Suppressor macrophage (primary cell): ENCODE measurements around the gene B3GNT9.

Source experiments
- DNase-seq, 4 experiments: peaks; one replicate each; pipeline ENCODE4 v3.0.0-alpha.2; 2020 to 2022

The B3GNT9 gene

GRCh38 chr16:67185651-67186134, 34.9 kb upstream of the B3GNT9 start:
- no peak for DNase-seq

DNA sequence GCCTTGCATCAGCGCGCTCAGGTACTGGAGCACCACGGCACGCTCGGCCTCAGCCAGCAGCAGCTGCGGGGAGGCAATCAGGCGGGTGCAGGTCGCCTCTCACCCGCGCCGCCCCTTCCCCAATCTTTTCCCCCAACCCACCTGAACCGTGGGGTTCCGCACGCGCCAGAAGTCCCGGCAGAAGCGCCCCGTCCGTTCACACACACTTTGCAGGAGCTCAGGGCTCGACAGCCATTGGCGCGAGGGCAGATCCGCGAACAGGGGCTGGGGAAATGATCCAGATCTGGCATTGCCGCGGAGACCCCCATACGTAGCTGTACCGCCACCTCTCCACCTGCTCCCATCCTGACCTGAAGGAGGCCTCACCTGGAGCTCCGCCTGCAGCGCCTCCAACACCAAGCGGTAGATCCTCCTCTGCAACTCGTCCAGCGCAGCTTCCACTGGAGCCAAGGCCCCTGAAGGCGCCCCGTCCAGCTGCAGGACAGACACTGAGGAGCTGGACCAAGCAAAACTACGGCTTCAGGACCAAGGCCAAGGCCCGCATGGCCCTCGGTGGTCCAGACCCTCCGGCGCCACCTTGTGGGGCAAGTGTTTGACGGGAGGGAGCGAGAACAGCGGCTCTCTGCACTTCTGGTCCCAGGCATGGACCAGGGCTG, 34.3 kb upstream of the B3GNT9 start:
- peak; percentile 94 to 96 (median 95) for DNase-seq

GRCh38 chr16:67184453-67184994, 33.7 kb upstream of the B3GNT9 start:
- no peak for DNase-seq

DNA sequence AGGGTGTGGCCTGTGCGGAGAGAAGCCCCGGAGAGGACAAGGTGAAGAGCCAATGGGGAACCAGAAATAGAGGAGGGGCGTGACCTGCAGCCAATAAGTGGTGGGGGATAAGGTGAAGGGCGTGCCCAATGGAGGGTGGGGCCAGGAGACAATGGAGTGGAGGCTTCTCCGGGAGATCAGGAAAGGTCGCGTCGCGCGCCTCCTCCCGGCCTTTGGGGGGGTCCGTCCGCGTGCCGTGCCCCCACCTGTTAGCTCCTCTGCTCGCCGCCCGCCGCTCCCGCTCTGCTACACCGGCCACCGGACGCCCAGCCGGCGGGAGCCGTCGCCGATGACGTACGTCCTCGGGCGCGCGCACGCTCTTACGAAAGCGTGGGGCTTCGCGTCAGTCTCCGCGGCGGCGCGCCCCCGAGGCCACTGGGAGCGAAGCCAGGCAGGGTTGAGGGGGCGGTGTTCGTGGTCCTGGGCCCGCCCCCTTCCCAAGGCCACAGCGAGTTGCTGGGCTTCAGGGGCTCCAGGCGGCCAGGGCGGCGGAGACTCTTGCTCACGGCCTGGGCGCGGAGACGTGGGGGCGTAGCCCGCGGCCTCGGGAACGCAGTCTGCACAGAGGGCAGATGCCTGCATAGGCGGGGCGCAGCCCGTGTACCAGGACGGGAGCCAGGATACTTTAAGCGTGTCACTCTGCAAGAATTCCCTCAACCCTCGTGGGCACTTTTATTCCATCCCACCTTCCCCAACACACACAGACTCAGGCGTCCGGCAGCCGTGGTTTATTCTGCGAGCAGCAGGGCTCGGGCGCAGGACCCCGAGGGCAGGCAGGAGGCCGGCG, 33.0 kb upstream of the B3GNT9 start, which contains the start of gene MATCAP1:
TSS of gene MATCAP1 (minus strand) at position 337 of the 826 bp plus-strand sequence. CDS start 3,353 bp downstream, outside the sequence.
- peak; percentile 94 to 97 (median 96) for DNase-seq

DNA sequence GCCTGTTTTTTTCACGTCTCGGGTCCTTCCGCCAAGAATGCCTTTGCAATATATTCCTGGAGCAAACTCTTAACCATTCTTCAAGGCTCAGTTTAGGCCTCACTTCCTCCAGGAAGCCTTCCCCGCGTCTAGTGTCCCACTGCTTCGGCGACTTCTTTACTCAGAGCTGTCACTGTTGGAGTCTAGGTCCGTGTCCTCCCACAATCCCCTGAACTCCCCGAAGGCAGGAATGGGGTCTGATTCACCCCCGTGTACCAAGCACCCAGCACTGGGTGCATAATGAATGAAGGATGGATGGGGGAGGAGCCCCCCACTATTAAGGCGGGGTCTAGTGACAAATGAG, 32.5 kb upstream of the B3GNT9 start:
- DNase-seq: no peak

GRCh38 chr16:67182288-67182687, 31.5 kb upstream of the B3GNT9 start:
- peak in 1 of 4 experiments; percentile 36 for DNase-seq

DNA sequence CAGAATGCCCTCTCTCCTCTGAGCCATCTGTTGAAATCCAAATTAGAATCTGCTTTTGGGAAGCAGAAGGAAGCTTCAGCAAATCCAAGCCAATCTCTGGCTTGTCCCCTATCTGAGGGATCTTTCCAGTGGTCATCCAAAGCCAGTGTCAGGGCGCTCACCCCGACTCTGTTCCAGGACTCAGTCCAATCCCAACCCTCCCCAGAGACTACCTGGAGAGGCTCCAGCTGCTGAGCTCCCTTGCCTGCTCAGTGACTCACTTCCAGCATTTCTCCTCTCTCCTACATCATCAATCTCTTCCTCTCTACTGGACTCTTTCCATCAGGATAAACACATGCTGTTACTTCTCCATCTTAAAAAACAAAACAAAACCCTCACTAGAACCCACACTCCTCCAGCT, 30.5 kb upstream of the B3GNT9 start:
- peak in 2 of 4 experiments; percentile 29 to 47 for DNase-seq

GRCh38 chr16:67180166-67180565, 29.4 kb upstream of the B3GNT9 start:
- DNase-seq: no peak

- DNase-seq: no peak
These were observed 28.8 kb upstream of the B3GNT9 start for GRCh38 chr16:67179421-67180080.

DNA sequence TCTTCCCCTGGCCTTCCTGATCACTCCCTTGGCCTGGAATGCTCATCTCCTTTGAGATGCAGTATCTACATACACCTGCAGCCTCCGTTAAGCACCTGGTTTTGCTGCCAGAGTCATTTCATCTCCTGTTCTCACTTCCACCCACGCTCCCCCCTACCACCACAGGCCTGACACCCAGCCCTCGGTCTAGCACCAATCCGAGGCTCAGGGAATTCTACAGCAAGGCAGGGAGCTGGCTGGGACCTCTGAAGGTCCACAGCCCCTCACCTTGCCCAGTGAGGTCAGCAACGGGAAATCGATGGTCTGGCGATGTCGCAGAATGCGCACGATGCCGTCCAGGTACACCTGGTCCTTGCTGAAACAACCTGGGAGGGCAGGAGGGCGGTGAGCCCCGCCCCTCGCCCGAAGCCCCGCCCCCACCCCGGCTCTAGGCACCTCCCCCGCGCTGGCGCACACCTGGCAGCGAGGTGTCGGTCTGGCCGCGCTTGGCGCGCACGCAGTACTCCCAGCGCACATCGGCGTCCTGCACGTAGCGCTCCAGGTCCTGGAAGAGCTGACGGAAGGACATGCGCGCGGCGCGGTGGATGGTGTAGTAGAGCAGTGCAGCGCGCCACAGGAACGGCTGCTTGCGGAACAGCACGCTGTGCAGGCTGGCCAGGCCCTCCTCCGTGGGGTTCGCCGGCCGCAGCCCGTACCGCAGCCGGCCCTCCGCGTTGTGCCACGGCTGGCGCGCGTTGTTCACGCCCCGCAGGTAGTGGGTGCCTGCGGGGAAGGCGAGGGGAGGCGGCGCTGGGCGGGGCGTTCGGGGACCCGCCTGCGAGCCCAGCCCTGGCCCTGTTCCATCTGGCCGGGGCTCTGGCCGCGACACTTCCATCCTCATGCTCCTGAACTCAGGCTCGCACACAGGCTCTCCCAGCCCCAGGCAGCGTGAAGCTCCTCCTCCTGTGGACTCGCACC, 27.2 kb upstream of the B3GNT9 start:
- peak; percentile 51 to 81 (median 68) for DNase-seq

- no peak for DNase-seq
These were observed 25.9 kb upstream of the B3GNT9 start for GRCh38 chr16:67176662-67177061.

DNA sequence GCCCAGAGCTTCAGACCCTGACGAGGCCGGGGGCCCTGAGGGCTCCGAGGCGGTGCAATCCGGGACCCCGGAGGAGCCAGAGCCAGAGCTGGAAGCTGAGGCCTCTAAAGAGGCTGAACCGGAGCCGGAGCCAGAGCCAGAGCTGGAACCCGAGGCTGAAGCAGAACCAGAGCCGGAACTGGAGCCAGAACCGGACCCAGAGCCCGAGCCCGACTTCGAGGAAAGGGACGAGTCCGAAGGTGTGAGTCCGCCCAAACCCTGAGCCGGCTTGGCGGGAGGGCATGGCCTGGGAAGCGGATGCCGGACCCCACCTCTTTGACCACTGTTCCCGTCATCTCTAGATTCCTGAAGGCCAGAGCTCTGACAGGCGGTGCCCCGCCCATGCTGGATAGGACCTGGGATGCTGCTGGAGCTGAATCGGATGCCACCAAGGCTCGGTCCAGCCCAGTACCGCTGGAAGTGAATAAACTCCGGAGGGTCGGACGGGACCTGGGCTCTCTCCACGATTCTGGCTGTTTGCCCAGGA, 24.0 kb upstream of the B3GNT9 start:
- no peak for DNase-seq

DNA sequence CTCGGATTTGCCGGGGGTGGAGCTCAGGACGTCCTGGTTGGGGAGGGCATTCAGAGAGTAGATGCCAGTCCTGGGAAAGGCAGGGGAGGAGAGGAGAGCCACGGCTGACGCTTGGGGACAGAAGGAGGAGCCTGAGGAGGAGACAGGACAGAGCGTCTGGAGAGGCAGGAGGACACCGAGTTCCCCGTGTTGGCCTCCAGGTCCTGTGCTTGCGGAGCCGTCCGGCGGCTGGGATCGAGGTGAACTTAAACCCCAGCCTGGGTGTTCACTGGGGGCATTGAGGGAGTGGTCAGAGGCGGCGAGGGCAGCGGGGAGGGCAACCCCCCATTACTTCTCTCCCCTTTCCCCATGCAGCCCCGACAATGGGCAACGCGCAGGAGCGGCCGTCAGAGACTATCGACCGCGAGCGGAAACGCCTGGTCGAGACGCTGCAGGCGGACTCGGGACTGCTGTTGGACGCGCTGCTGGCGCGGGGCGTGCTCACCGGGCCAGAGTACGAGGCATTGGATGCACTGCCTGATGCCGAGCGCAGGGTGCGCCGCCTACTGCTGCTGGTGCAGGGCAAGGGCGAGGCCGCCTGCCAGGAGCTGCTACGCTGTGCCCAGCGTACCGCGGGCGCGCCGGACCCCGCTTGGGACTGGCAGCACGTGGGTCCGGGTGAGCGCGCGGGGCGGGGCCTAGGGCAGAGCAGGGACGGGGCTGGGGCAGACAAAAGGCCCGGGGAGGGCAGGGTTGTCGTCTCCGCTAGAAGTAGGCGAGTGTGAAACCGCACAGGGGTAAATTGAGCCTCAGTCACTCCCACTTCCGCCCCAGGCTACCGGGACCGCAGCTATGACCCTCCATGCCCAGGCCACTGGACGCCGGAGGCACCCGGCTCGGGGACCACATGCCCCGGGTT, 23.3 kb upstream of the B3GNT9 start:
- DNase-seq: peak; percentile 71 to 89 (median 81)

DNA sequence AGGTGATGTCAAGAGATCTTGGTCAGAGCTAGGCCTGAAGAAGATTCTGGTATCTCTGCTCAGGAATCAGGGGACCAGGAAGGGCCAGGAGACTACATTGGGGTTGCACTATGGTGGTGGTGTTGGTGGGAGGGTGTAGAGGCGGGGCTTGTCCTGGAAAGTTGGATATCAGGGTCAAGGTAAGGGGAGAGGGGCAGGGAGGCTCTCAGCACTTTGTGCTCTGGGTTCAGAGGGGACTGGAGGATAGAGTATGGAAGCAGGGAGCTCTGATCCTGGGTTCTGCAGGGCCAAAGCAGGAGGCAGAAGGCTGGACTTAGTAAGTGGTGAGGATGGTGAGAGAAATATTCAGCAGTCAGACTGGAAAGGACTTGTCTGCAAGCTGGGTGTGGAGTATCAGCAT, 22.5 kb upstream of the B3GNT9 start:
- DNase-seq: no peak

DNA sequence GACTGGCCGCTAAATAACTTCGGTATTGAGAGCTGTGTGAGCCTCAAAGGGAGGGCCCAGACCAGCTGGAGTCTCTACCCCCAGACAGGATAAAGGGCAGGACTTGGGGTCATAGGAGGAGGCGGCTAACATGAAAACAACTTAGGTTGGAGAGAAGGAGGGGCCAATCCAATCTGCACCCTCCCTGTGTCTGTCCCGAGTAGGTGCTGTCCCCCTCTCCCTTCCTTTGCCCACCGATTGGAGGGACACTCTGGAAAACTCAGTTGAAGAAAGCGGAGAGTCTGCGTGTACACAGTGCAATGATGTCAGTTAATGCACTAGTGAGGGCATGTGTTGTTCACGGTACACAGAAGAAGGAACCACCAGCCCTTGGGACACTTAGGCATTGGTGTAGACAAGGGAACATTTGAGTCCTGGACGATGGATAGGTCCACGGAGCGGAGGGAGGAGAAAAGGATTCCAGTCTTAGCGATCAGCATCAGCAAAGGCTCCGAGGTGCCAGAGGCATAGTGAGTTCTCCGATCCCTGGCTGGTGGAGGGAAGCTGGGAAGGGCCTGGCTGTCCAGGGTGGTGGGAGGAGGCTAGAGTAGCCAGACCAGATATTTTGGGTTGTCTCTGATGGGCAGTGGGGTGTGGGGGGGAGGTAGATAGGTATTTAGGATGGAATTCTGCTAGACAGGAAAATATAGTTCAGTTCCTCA, 20.3 kb upstream of the B3GNT9 start:
- peak in 3 of 4 experiments; percentile 41 to 57 (median 46) for DNase-seq

GRCh38 chr16:67170168-67170948, 19.6 kb upstream of the B3GNT9 start, which contains the start of gene NOL3:
NOL3 (plus strand) TSS chr16:67170538.
- peak; percentile 71 to 90 (median 84) for DNase-seq

- peak in 3 of 4 experiments; percentile 36 to 63 (median 60) for DNase-seq
These were observed 18.9 kb upstream of the B3GNT9 start for GRCh38 chr16:67169642-67170167.

DNA sequence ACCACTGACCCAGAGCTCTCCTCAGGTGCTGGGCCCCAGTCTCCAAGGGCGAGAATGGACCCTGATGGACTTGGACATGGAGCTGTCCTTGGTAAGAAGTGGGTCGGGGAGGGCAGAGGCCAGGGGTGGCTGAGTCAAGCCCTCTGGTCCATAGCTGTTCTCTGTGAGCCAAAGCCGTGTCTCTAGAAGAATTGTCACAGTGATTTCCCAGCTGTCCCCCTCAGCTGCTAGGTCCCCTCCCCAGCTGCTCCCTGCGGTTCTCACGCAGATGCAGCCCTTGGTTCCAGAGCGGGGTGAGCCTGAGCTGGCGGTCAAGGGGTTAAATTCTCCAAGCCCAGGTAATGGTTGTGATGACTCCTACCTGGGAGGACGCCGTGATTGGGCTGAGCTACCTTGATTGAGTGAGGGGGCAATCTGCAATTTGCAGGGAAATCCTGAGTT, 18.2 kb upstream of the B3GNT9 start:
- DNase-seq: no peak
